Endothelial cell of umbilical vein (primary cell): ENCODE results near the gene NUDT13. TPM values are rescaled to one million over a fixed set of nuclear protein-coding genes. Genes with fewer than 3 reads are reported as not detected.

ENCODE experiments used
- BruUV-seq: library from RNA; stranded (reverse); fragments of 400-500 nt; replicated peaks from 2 replicates; lab custom pipeline; 2021; lab: Mats Ljungman, UMichigan
- CTCF ChIA-PET: fragments of 300-600, 350-600 bp; sonication (Branson Sonifier 250); formaldehyde crosslinking; loops from one replicate; lab custom pipeline; 2021; ENCODE audit warnings: antibody characterized with exemption, inconsistent platforms; lab: Charles Lee
- POLR2A ChIA-PET: fragments of 300-600, 350-600 bp; sonication (Branson Sonifier 250); formaldehyde crosslinking; loops from one replicate; lab custom pipeline; 2021; ENCODE audit warnings: antibody characterized with exemption, inconsistent platforms; lab: Charles Lee
- DNase-seq: peaks from one replicate; pipeline ENCODE4 v3.0.0-alpha.2; 2011; ENCODE audit warnings: low read depth, low spot score
- FAIRE-seq: peaks from 2 replicates; lab custom pipeline; 2011; peaks lifted over from hg19 to GRCh38; lab: Jason Lieb, UNC
- H2AFZ ChIP-seq: 2 replicates; pipeline ENCODE4 v1.6.0; 2012; ENCODE audit warnings: low read depth, low read length, control low read depth, inconsistent platforms
- H3K27ac ChIP-seq: 2 replicates; pipeline ENCODE4 v1.5.1; 2011; ENCODE audit warnings: low read depth, mild to moderate bottlenecking, control low read depth, low read length, moderate library complexity; ENCODE audit not compliant: insufficient read depth
- H3K27me3 ChIP-seq, 2 experiments: 2 replicates each; pipeline versions ENCODE4 v1.6.0 to v1.6.1; 2011; ENCODE audit warnings: low read length in 2 of 2, mixed read lengths in 1 of 2; ENCODE audit not compliant: control insufficient read depth in 2 of 2, insufficient read depth in 2 of 2
- H3K36me3 ChIP-seq, 2 experiments: 2 replicates in 1 of 2; 3 replicates in 1 of 2; pipeline ENCODE4 v1.5.1; 2011; ENCODE audit warnings: low read length in 2 of 2, mild to moderate bottlenecking in 1 of 2, moderate library complexity in 1 of 2; ENCODE audit not compliant: control insufficient read depth in 2 of 2, insufficient read depth in 2 of 2; ENCODE audit errors: extremely low read depth in 1 of 2
- H3K4me1 ChIP-seq: 3 replicates; pipeline ENCODE4 v1.5.1; 2011; ENCODE audit warnings: mild to moderate bottlenecking, low read length; ENCODE audit not compliant: control insufficient read depth, insufficient read depth; ENCODE audit errors: extremely low read depth
- H3K4me2 ChIP-seq: 2 replicates; pipeline ENCODE4 v1.6.1; 2011; ENCODE audit warnings: low read length, control low read depth, mixed read lengths; ENCODE audit not compliant: insufficient read depth
- H3K4me3 ChIP-seq, 3 experiments: fragments of 200-600 bp in 1 of 3; sonication (generic), shearing (Covaris generic) in 1 of 3; replicated peaks in 1 of 3; 2 replicates each; pipeline ENCODE4 v1.5.1; 2011 to 2016; ENCODE audit warnings: control low read depth in 3 of 3, low read length in 3 of 3, mild to moderate bottlenecking in 2 of 3, inconsistent platforms in 1 of 3, low read depth in 1 of 3, moderate library complexity in 1 of 3; ENCODE audit not compliant: insufficient read depth in 1 of 3
- H3K79me2 ChIP-seq: 2 replicates; pipeline ENCODE4 v1.6.0; 2012; ENCODE audit warnings: low read length, inconsistent platforms; ENCODE audit not compliant: control insufficient read depth, insufficient read depth
- H3K9ac ChIP-seq: replicated peaks from 2 replicates; pipeline ENCODE3; 2011; ENCODE audit warnings: low read length, control low read depth; ENCODE audit not compliant: insufficient read depth; ENCODE audit errors: extremely low read depth
- H3K9me1 ChIP-seq: replicated peaks from 3 replicates; pipeline ENCODE4 v1.6.0; 2011; ENCODE audit warnings: mild to moderate bottlenecking, low read length; ENCODE audit not compliant: control insufficient read depth, insufficient read depth; ENCODE audit errors: extremely low read depth
- H3K9me3 ChIP-seq: replicated peaks from 2 replicates; pipeline ENCODE4 v1.5.1; 2012; ENCODE audit warnings: low read length, inconsistent platforms; ENCODE audit not compliant: control insufficient read depth, insufficient read depth
- H4K20me1 ChIP-seq: replicated peaks from 2 replicates; pipeline ENCODE3; 2011; ENCODE audit warnings: mild to moderate bottlenecking, low read length; ENCODE audit not compliant: control insufficient read depth, insufficient read depth; ENCODE audit errors: extremely low read depth
- EZH2 ChIP-seq: IDR thresholded peaks from 2 replicates; pipeline ENCODE4 v1.6.1; 2012; ENCODE audit warnings: borderline replicate concordance, low read depth, mild to moderate bottlenecking, moderate library complexity, low read length, inconsistent platforms; ENCODE audit not compliant: severe bottlenecking
- FOS ChIP-seq: IDR thresholded peaks from 2 replicates; pipeline ENCODE4 v1.6.1; 2011; ENCODE audit warnings: mild to moderate bottlenecking, low read length, moderate library complexity, borderline replicate concordance; ENCODE audit not compliant: insufficient read depth
- GATA2 ChIP-seq: IDR thresholded peaks from 2 replicates; pipeline ENCODE4 v1.7.0; 2011; ENCODE audit warnings: low read depth, mild to moderate bottlenecking, moderate library complexity, mixed read lengths, low read length; ENCODE audit not compliant: insufficient read length, insufficient read depth
- JUN ChIP-seq: IDR thresholded peaks from 2 replicates; pipeline ENCODE4 v1.6.1; 2011; ENCODE audit warnings: borderline replicate concordance, low read depth; ENCODE audit not compliant: insufficient read length, insufficient read depth
- MYC ChIP-seq: IDR thresholded peaks from one replicate; pipeline ENCODE4 v1.6.1; 2011; ENCODE audit warnings: mild to moderate bottlenecking, low read depth, low read length
- POLR2A ChIP-seq: IDR thresholded peaks from 2 replicates; pipeline ENCODE4 v1.6.1; 2012; ENCODE audit warnings: low read depth, mild to moderate bottlenecking, control low read depth, low read length
- POLR2AphosphoS5 ChIP-seq: IDR thresholded peaks from 2 replicates; pipeline ENCODE4 v1.6.1; 2012; ENCODE audit warnings: low read depth, mild to moderate bottlenecking, control low read depth, low read length, moderate library complexity; ENCODE audit not compliant: insufficient read depth
- dilution Hi-C: fragments of 300-500 bp; cut with MboI; formaldehyde crosslinking; loops from one replicate; pipeline ENCODE4 v1.15.0; 2019; ENCODE audit warnings: low sequenced_read_pairs; ENCODE audit not compliant: extremely low pct_ligation_motif_present
- intact Hi-C: fragments of 100-400 bp; cut with micrococcal nuclease; formaldehyde crosslinking; loops from one replicate; pipeline ENCODE4 v1.10.0; 2022
- polyA plus RNA-seq, 4 experiments: library from polyadenylated mRNA; depleted of rRNA in 3 of 4; stranded (reverse) in 3 of 4; unstranded in 1 of 4; fragments of >200 nt; gene quantifications; 2 replicates each; pipeline versions ENCODE4 v1.2.1 to v1.2.3, GENCODE V29; 2011 to 2012; ENCODE audit warnings: missing spikeins in 1 of 4
- total RNA-seq: library from RNA; stranded (reverse); gene quantifications from 2 replicates; pipeline ENCODE4 v1.2.3, GENCODE V29; 2021
- TF ChIP-seq, protein P1 (sequence below), 2 donors: IDR thresholded peaks; 1 replicate in 1 of 2; 2 replicates in 1 of 2; pipeline ENCODE4 v1.5.1; 2011; ENCODE audit warnings: low read length in 2 of 2, mild to moderate bottlenecking in 2 of 2, moderate library complexity in 2 of 2, control low read depth in 1 of 2, inconsistent platforms in 1 of 2, low read depth in 1 of 2; ENCODE audit not compliant: insufficient read depth in 1 of 2; ENCODE audit errors: extremely low read depth in 1 of 2
- TF ChIP-seq, protein P2 (sequence below): IDR thresholded peaks from 2 replicates; pipeline ENCODE4 v1.6.1; 2011; ENCODE audit not compliant: insufficient read depth, insufficient read length

Gene NUDT13
- total and polyA plus RNA-seq, 2 donors (not counting 3 experiments of a cell fraction or from before 2014, with no cell fraction given), result 1.6 to 2.3 TPM

DNA sequence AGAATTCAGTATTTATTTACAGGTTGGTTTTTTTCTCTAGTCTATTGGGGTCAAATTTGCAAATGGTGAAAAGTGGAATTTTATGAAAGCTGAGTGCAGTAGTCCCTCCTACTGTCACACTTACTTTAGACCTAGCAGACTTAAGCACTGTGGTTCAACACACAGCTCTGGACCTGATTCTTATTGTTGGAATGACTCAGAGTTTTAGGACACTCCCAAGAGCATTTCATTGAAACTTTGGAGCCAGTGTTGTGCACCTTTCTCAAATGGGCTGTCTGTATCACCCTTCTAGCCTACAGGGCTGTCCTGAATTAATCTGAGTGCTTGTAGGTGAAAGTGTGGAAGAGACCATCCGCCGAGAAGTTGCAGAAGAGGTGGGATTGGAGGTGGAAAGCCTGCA is 16.1 kb downstream of the NUDT13 start:
- Histone ChIP-seq H3K9me3 (no peaks in the 10 kb centered on the region), H3K4me3 (no peak overlapping the region), H3K9me1 (no peaks in the 10 kb centered on the region), H4K20me1 (no peaks in the 10 kb centered on the region), H3K9ac (no peak overlapping the region), H3K36me3 (peaks cover 8 to 13% of the 10 kb centered on the region in 2 experiments), H3K27ac (no peak overlapping the region), H3K79me2 (no peaks in the 10 kb centered on the region), H3K27me3 (no peaks in the 10 kb centered on the region), H3K4me2 (no peak overlapping the region), H3K4me1 (no peaks in the 10 kb centered on the region), H2AFZ (no peak overlapping the region)
- dilution Hi-C loops (no loop called here), intact Hi-C loops (no loop called here)
- no peak for DNase-seq
- FAIRE-seq, result no peak
- BruUV-seq, result no TSS peak
- TF ChIP-seq POLR2A, result no peak
- TF ChIP-seq, protein P1, sequence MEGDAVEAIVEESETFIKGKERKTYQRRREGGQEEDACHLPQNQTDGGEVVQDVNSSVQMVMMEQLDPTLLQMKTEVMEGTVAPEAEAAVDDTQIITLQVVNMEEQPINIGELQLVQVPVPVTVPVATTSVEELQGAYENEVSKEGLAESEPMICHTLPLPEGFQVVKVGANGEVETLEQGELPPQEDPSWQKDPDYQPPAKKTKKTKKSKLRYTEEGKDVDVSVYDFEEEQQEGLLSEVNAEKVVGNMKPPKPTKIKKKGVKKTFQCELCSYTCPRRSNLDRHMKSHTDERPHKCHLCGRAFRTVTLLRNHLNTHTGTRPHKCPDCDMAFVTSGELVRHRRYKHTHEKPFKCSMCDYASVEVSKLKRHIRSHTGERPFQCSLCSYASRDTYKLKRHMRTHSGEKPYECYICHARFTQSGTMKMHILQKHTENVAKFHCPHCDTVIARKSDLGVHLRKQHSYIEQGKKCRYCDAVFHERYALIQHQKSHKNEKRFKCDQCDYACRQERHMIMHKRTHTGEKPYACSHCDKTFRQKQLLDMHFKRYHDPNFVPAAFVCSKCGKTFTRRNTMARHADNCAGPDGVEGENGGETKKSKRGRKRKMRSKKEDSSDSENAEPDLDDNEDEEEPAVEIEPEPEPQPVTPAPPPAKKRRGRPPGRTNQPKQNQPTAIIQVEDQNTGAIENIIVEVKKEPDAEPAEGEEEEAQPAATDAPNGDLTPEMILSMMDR (IDR thresholded peaks at IDR 0.05; ENCODE audit: extremely low read depth in 1 of 2, insufficient read depth in 1 of 2, low read depth in 1 of 2, low read length in 2 of 2), result no peak
- TF ChIP-seq, protein P2, sequence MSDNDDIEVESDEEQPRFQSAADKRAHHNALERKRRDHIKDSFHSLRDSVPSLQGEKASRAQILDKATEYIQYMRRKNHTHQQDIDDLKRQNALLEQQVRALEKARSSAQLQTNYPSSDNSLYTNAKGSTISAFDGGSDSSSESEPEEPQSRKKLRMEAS, result no peak
- ChIA-PET CTCF (interaction anchor here (1.4 kb wide), 1 partner anchor 12 kb away, joined by 5 read pairs; no protein-coding TSS in a partner anchor), POLR2A (no interaction called here)

DNA sequence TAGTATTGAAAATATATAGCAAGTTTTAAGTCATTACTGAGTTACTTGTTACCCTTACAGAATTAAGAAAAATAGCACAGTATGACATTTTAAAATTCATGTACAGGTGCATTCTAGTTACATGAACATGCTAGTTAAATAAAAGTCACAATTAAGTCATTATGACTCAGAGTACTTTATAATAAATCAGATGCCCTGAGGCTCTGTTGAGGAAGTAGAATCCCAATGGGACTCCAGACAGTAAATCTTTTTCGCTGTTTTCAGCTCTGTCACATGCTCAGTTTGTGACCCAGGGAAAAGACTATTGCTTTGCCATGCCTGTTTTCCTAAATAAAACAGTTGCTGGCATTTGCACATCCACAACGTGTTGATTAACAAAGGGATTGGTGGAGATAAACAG is 21.0 kb downstream of the NUDT13 start:
- BruUV-seq, result no TSS peak
- intact Hi-C loops, result no loop called here
- no peak for FAIRE-seq

More for the DNA sequence above, 21.0 kb downstream of the NUDT13 start:
- Histone ChIP-seq H3K9ac (no peak overlapping the region), H4K20me1 (no peaks in the 10 kb centered on the region), H3K79me2 (no peaks in the 10 kb centered on the region), H3K9me1 (no peaks in the 10 kb centered on the region), H3K36me3 (peaks cover 16 to 27% of the 10 kb centered on the region in 2 experiments), H3K9me3 (no peaks in the 10 kb centered on the region), H3K4me1 (no peaks in the 10 kb centered on the region), H2AFZ (no peak overlapping the region), H3K4me2 (no peak overlapping the region), H3K27me3 (no peaks in the 10 kb centered on the region), H3K27ac (no peak overlapping the region), H3K4me3 (no peak overlapping the region)
- DNase-seq, result no peak
- dilution Hi-C loops, result no loop called here
- POLR2A ChIA-PET, result no interaction called here
- CTCF ChIA-PET, result interaction anchor here (1.2 kb wide), 1 partner anchor 36 kb away, joined by 3 read pairs; no protein-coding TSS in a partner anchor
- TF ChIP-seq GATA2 (no peak), JUN (no peak), POLR2A (no peak), EZH2 (no peak), POLR2AphosphoS5 (no peak), MYC (no peak), FOS (no peak)
- TF ChIP-seq, protein P2, result no peak
- TF ChIP-seq, protein P1 (IDR thresholded peaks at IDR 0.05; ENCODE audit: extremely low read depth in 1 of 2, insufficient read depth in 1 of 2, low read depth in 1 of 2, low read length in 2 of 2), result no peak
